SW 1271 (cell line): ENCODE results near the gene ARHGEF5.
"Not testable (repeated sequence)": the region's sequence is repeated elsewhere in the genome, so short reads cannot be mapped to it uniquely, and the experiment has no call there.

Experiments
- DNase-seq, 2 experiments: peaks; one replicate each; lab custom pipeline; 2025; lab: John Stamatoyannopoulos, UW

ARHGEF5 gene

DNA sequence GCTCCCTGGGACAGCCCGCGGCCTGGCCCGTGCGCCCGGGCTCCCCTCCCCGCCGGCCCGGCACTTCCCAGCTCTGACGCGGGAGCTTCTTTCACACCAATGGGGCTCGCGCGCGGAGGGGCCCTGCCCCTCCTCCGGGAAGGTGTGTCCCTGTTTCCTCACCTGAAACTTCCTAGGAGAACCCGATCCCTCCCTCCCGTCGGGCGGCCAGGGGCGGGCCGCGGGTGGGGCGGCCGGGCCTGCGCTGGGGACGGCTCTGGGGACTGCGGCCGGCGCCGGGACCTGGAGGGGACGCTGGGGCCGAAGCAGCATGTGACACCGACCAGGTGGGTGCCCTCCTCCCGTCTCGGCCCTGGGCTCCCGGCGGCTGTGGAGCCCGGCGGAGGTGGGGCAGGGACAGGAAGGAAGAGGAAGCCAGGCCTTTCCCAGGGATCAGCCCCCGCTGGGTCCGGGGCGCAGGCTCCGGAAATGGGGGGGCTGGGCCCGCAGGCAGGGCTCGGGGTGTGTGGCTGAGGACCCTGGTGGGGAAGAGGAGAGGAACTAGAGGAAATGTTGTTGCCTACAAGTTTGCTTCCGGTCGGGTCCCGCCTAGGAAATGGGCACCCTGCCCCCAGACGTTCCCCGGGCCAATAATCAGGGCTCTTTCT, at the start of gene ARHGEF5:
TSS of gene ARHGEF5 (plus strand) at position 227 of the 647 bp plus-strand sequence. CDS start 7,268 bp downstream, outside the sequence.
- DNase-seq = not testable (repeated sequence)

DNA sequence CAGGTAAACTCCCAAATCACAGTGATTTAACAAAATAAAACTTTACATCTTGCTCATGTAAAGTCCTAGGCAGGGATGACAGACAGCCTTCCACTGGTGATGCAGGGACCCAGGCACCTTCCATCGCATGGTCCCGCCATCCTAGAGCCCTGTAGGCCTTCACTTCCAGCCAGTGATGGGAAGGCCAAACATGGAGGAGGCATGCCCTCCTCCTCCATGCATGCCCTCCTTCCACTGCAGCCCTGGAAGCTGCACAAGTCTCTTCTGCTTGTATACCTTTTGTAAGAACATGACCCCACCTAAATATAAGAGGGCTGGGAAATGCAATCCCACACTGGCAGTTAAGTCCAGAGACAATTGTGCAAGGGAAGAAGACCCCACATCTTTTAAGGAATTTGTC, 45.5 kb upstream of the ARHGEF5 start:
- not testable (repeated sequence) for DNase-seq

DNA sequence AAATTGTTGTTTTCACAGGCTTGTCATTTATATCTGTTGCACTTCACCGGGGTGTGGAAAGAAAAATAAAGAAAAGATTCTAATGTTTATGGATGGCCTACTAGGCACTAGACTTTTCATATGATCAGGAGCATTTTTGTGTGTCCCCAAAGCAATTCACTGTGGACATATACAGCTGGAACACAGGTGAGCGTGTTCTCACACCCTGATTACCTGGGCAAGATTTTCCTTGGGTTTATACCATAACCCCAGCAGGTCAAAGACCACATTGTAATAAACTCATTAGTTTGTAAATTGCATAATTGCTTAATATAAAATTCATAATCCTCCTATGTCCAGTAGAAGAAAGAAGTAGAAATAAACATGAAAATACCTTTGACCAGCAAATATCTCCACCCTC, 44.0 kb upstream of the ARHGEF5 start:
- DNase-seq = not testable (repeated sequence)

DNA sequence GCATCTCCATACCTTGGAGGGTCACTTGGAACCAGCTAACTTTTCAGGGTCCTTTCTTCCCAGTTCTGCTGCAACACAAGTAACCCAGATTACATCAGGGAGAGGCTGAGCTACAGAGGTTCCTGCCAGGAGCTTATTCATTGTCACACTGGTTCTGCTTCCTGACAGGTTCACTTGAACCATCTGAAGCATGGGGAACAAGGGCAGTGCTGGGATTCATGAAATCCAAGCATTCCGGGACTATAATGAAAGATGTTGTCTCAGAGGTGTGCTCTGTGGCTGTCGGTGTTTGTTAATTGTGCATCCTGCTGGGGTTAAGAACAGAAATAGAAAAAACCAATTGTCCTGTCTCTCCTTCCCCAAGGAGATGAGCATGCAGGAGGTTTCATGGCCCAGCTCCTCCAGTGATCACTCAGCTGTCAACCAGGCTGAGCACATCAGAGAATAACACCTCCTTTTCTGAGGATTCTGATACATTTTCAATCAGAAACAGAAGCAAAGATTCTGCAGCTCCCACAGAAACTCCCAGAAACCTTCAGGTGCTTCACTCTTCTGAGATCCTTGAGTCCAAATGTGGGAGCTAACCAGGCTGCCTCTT, 43.2 kb upstream of the ARHGEF5 start, which contains the start of gene OR2A1:
TSS of gene OR2A1 (plus strand) at position 548 of the 598 bp plus-strand sequence. CDS start 5,706 bp downstream, outside the sequence.
- DNase-seq = not testable (repeated sequence)

DNA sequence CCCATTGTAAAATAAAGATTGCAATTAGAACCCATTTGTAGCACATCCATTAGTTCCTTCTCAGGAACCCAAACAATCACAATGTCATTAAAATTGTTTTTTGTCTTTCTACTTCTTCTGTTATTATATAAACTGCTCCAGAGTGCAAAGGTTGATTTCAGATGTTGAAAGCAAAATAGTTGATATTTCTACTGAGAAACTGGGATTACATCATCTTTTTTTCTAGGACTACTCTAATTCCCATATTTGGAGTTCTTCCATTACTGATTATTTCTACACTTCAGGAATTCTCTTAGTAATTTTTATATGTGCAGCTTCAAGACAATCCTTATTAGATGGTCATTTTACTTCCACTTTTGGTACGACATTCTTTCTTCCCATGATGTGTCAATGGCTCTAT, 37.7 kb upstream of the ARHGEF5 start:
- not testable (repeated sequence) for DNase-seq

DNA sequence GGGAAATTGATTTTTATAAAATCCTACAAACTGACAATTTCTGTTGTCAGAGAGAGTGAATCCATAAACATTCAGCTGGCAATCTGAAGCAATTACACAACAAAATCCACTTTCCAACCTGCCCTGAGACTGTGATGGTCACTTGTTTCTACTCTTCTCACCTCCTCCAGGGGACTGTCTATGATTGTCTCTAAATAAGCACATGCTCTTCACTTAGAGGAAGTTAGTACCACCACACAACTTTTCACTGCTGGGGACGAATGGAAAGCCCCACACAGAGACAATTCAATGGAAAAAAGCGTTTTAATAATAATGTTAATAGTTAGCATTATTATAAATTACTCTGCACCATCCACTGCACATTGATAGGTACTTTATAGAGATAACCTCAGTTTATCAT, 35.7 kb upstream of the ARHGEF5 start:
- DNase-seq = not testable (repeated sequence)

DNA sequence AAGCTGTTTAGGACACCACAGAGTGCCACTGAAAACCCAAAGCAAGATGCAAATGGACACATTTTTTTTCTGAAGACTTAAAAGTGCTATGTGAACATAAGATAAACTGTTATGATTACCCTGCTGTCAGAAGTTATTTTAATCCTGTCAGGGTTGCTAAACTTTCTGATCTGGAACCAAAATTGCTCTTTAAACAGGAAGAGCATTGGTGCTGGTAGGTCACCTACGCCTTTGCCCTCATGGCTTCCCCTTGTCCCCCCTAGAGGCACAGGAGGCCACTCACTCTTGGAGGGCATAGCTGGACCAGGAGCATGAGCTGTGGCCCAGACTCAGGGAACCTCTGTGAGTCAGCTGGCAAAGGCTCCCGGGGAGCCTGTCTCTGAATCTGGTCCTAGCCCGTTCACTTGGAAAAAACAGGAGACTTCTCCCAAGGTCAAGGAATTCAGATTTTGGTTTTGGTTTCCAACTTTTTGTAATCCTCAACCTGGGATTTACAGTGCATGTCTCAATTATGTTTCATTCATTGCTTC, 33.5 kb upstream of the ARHGEF5 start:
- DNase-seq = not testable (repeated sequence)

DNA sequence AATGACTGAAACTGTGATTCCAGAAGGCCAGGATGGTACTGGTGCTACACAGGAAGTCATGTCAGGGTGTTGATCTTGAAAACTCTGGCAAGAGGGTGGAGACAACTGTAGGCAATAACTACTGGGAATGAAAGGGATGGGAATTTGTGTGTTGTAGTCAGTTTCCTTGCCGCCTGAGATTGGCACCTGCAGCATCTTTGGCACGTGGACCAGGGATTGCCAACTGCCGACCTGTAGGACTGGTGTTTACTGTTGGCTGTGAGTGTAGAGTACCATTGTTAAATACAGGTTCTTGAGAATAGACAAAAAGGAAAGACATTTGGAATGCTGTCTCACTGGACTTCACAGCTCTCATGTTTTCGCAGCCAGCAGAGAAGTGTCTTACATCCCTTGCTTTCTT, 31.8 kb upstream of the ARHGEF5 start:
- DNase-seq = not testable (repeated sequence)

DNA sequence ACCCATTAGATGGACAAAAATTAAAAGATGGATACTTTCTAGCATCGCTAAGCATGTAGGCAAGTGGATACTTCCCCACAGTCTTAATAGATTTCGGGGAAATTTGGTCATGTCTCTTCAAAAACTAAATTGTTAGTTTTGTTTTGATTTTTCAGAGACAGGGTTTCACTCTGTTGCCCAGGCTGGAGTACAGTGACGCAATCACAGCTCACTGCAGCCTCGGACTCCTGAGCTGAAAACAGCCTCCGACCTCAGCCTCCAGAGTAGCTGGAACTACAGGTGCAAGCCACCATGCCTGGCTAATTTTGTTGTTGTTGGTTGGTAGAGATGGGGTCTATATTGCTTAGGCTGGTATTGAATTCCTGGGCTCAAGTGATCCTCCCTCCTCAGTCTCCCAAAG, 29.3 kb upstream of the ARHGEF5 start:
- not testable (repeated sequence) for DNase-seq

DNA sequence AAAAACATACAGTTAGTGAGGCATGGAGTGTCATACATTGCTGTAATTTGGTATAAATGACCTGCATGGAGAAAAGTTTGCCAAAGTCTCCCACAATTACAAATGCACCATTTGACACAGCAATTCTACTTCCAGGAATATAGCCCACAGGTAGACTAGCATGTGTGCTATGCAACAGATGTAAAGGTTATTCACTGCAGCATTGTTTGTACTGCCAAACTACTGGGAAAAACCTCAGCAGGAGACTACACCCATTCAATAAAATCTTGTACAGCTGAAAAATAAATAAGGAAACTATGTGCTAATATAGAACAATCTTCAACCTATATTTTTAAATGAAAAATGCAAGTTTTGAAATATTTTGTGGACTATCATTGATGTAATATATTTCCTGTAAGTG, 25.2 kb upstream of the ARHGEF5 start:
- not testable (repeated sequence) for DNase-seq

DNA sequence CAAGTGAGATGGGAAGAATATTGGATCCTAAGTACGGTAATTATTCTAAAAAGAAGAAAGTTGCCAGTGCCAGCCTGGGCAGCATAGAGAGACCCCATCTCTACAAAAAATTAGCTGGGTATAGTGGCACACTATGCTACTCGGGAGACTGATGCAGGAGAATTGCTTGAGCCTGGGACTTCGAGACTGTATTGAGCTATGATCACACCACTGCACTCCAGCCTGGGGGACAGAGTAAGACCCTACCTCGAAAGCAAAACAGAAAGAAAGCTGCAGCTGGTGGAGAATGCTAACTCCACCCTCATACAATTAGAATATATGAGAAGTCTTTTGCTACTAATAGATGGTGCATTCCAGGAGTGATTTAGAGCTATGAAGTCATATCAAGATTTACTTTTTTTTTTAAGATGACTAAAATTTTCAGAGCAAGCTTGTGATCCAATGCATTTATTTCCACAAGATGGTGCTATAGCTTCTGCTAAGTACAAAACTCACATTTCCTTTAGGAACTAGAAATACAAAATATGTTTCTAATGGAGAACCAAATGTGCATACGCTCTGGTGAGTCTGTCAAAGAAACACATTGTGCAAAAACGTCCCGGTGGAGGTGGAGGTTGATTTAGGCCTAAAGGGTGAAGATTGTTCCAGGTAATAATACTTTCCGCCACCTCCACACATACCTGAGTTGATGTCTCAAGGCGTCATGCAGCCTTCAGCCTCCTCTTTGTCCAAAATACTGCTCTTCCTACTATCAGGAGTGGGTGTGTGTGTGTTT, 23.8 kb upstream of the ARHGEF5 start:
- not testable (repeated sequence) for DNase-seq

DNA sequence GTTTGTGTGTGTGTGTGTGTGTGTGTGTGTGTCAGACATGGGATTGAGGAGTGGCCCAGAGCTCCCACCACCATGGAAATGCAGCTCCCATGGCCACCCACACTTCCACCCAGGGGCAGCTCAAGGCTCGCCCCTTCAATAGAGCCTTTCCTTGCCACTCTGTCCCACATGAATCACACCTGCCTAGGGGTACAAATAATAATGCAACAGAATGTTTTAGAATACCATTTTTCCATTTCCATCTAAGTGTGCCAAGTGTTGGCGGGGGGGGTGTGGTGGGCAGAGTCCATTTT, 23.3 kb upstream of the ARHGEF5 start:
- not testable (repeated sequence) for DNase-seq

DNA sequence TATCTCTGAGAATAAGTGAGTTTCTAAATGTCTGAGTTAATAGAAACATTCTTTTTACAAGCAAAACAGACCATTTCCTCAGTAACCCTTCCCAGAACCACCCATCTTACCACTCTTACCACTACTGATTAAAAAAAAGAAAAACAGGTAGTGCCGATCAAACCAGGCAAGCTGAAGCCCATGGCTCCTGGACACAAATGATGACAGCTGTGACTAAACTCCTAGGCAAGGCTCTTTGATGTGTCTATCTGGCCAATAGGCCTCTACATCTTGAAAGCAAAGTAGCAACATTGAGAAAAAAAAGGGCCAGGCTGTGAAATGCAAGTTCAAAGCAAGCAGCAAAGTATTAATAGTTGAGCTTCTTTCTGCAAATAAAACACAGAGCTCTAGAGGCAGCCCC, 6.6 kb upstream of the ARHGEF5 start:
- not testable (repeated sequence) for DNase-seq

DNA sequence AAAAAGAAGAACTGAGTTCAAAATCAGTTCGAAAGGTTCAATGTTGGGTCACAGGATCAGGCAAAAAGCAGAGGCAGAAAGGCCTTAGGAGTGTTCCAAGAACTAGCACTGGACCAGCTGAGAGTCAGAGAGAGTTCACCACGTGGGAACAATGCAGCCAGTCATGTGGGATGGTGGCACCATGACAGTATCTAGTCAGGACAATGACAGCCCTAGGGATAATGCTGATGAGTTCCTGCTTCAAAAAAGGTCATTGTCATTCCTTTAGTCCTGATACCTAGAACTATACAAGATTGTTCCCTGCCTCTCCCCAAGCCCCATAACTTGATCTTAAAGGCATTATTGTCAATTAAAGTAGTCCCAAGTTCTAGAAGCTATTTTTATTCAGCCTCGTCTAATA, 3.5 kb upstream of the ARHGEF5 start:
- DNase-seq = not testable (repeated sequence)

DNA sequence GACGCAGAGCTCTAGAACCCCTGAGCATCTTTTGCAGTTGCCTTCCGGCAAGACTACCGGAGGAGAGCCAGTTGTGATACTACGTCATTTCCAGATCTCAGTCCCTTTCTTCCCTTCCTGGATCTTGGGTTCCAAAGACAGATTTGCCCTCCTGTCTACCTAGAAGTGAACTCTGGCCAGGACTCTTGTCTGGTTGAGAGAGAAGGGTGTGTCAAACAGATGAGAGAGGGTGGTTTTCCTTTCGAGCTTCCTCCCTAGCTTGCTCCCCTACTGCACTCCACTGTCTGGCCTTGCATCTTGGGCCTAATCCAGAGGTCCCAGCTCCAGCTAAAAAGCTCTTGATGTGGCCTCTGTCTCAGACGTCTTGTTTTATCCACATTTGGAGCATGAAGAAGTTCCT, 983 bp downstream of the ARHGEF5 start:
- not testable (repeated sequence) for DNase-seq

DNA sequence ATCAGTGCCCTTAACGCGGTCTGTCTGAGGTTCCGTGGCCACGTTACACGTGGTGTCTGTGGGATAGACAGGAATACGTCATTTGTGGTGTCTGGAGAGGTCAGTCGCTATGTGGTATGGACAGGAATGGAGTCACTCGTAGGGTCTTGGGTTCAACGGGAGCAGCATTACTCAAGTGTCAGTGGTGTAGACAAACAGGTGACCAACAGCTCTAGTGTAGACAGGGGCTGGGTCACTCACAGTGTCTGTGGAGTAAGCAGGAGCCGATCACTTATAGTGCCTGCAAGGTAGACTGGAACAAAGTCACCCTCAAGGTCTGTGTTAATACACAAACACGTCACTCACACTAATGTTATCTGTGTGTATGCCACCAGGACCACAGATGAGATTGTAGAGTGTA, 1.7 kb downstream of the ARHGEF5 start:
- not testable (repeated sequence) for DNase-seq

DNA sequence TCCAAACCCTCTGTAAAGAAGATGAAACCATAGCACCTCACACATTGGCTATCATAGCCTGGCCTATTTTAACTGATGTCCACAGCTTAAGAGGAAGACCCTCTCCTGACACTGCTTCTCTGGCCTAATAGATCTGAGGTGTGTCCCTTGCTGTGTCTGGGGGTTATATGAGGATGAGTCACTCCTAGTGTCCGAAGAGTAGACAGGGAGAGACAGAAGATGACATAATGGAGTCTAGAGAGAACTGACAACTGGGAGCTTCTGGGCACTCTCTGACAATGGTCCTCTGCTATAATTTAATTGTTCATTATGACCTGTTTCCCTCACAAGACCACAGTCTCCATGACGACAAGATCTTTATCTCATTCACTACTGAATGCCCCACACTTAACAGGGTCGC, 6.9 kb downstream of the ARHGEF5 start:
- not testable (repeated sequence) for DNase-seq

DNA sequence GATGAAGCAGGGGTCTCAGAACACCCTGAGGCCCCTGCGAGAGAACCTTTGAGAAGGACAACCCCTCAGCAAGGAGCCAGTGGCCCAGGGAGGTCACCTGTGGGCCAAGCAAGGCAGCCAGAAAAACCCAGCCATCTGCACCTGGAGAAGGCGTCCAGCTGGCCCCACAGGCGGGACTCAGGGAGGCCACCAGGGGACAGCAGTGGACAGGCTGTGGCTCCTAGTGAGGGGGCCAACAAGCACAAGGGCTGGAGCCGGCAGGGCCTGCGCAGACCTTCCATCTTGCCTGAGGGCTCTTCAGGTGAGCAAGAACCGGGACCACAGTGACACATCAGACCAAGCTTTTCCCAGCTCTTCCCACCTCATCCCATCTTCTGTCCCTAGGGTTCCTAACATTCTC, 10.3 kb downstream of the ARHGEF5 start:
- DNase-seq = not testable (repeated sequence)

DNA sequence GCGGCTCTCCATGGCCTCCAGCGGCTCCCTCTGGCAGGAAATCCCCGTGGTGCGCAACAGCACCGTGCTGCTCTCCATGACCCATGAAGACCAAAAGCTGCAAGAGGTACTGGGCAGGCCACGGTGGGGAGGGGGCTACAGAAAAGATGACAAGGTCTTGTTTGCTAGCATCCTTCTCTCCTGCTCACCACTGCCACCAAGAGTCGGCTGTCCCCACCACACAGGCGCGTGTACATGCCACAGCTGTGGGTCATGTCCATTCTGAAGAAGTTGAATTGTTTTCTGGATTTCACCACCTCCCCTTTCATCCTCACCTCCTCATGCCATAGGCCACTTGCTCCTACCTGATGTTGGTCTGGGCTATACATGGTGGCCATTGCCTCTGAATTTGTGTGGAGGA, 12.0 kb downstream of the ARHGEF5 start:
- DNase-seq = not testable (repeated sequence)

DNA sequence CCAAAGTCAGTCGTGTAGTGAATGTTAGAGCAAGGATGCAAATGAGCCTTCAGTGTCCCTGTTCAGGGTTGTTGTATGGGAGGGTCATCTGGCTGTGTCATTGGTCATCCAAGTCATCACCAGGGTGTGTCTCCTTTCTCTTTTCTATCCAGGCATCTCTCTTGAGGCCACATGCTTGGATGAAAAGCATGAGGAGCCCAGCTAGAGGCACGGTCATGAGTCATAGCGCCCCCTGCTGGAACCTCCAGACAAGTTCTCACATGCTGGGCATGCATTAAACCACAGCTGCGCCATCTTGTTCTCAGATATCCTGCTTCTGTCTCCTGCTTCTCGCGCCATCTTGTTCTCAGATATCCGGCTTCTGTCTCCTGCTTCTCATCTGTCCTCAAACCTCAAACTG, 14.0 kb downstream of the ARHGEF5 start:
- not testable (repeated sequence) for DNase-seq

DNA sequence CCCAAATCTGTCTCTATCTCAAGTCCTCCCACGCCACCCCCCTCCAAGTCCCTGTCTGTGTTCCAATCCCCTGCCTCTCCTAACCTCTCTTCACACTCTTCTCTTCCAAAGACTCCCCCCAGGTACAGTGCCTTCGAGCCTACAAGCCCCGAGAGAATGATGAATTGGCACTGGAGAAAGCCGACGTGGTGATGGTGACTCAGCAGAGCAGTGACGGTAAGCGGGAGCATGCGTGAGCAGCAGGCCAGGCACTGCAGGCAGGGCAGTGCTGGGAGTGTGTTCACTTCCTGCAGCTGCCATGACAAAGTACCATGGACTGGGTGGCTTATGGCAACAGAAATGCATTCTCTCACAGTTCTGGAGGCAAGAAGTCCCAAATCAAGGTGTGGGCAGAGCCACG, 23.4 kb downstream of the ARHGEF5 start:
- no peak for DNase-seq

DNA sequence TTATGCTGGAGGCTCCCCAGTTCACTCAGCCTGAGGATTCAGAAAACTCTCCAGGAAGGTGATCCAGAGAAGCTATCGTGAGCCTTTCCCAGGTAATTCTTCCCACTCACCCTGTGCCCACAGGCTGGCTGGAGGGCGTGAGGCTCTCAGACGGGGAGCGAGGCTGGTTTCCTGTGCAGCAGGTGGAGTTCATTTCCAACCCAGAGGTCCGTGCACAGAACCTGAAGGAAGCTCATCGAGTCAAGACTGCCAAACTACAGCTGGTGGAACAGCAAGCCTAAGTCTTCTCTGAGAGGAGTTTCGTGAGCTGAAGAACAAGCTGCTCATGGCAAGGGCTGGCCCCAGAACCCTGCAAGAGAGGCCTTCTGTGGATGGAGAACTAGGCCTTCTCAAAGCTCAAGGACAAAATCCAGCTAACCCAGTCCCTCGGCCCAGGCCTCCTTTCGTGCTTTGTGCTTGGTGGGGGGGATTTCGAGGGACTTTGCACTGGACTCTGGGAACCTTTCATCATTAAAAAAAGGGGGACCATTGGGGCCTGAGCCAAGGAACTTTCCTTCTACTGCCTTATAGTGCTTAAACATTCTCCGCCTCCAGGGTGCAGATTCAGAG, 24.7 kb downstream of the ARHGEF5 start:
- DNase-seq = no peak
